Retinal pigment epithelial cell (primary cell): ENCODE data around the gene CAMTA2.

Experiments
- DNase-seq: peaks from one replicate; pipeline ENCODE4 v3.0.0-alpha.2; 2010; ENCODE audit warnings: low read depth
- H3K4me3 ChIP-seq: 2 replicates; pipeline ENCODE4 v1.5.1; 2011; ENCODE audit warnings: mild to moderate bottlenecking, low read length, control low read depth, moderate library complexity
- TF ChIP-seq, protein P1 (sequence below): conservative IDR thresholded peaks from 2 replicates; pipeline ENCODE4 v1.5.1; 2011; ENCODE audit warnings: low read depth, low read length, control low read depth, inconsistent platforms

Gene CAMTA2

DNA sequence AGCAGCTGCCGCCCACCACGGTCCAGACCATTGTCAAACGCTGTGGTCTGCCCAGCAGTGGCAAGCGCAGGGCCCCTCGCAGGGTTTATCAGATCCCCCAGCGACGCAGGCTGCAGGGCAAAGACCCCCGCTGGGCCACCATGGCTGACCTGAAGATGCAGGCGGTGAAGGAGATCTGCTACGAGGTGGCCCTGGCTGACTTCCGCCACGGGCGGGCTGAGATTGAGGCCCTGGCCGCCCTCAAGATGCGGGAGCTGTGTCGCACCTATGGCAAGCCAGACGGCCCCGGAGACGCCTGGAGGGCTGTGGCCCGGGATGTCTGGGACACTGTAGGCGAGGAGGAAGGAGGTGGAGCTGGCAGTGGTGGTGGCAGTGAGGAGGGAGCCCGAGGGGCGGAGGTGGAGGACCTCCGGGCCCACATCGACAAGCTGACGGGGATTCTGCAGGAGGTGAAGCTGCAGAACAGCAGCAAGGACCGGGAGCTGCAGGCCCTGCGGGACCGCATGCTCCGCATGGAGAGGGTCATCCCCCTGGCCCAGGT is 34.8 kb upstream of the CAMTA2 start:
- TF ChIP-seq, protein P1, sequence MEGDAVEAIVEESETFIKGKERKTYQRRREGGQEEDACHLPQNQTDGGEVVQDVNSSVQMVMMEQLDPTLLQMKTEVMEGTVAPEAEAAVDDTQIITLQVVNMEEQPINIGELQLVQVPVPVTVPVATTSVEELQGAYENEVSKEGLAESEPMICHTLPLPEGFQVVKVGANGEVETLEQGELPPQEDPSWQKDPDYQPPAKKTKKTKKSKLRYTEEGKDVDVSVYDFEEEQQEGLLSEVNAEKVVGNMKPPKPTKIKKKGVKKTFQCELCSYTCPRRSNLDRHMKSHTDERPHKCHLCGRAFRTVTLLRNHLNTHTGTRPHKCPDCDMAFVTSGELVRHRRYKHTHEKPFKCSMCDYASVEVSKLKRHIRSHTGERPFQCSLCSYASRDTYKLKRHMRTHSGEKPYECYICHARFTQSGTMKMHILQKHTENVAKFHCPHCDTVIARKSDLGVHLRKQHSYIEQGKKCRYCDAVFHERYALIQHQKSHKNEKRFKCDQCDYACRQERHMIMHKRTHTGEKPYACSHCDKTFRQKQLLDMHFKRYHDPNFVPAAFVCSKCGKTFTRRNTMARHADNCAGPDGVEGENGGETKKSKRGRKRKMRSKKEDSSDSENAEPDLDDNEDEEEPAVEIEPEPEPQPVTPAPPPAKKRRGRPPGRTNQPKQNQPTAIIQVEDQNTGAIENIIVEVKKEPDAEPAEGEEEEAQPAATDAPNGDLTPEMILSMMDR = no peak
- DNase-seq = no peak
- no peak overlapping the region for H3K4me3 ChIP-seq

DNA sequence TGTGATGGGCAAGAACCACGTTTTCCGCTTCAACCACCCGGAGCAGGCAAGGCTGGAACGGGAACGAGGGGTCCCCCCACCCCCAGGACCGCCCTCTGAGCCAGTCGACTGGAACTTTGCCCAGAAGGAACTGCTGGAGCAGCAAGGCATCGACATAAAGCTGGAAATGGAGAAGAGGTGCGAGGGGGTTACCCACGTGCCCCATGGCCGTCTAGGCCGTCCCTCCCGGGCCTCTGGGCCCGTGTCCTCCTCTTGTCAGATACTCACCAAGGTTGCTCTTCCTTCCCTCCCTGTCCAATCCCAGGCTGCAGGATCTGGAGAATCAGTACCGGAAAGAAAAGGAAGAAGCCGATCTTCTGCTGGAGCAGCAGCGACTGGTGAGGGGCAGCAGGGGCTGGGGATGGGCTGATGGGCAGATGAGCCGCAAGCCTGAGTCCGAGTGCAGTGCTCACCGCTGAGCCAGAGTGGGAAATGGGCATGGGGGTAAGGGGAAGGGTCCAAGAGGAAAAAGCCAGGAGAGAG is 33.1 kb upstream of the CAMTA2 start:
- H3K4me3 ChIP-seq = no peak overlapping the region
- TF ChIP-seq, protein P1 = no peak

DNA sequence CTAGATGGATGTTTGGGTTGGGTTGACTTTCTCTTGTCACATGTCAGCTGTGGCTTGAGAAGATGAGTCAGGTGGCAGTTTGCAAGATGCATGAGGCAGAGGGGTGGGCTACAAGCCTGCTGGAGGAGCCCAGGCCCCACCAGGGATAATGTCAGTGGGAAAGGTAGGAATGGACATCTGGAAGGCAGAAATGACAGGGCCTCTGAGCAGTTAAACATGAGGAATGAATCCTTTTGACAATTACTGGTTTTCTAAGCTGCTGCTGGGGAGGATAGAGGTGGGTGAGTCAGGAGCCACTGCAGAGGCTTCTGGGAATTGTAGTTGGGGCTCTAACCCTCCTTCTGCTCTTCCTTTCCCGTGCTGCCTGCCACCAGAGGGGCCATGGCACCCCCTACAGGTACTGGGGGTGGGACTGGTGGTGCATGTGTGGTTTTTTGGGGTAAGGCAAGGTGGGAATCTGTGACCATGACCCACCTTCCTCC is 32.0 kb upstream of the CAMTA2 start:
- TF ChIP-seq, protein P1 = no peak
- DNase-seq = no peak
- no peak overlapping the region for H3K4me3 ChIP-seq

More for the DNA sequence above, 33.1 kb upstream of the CAMTA2 start:
- no peak for DNase-seq

DNA sequence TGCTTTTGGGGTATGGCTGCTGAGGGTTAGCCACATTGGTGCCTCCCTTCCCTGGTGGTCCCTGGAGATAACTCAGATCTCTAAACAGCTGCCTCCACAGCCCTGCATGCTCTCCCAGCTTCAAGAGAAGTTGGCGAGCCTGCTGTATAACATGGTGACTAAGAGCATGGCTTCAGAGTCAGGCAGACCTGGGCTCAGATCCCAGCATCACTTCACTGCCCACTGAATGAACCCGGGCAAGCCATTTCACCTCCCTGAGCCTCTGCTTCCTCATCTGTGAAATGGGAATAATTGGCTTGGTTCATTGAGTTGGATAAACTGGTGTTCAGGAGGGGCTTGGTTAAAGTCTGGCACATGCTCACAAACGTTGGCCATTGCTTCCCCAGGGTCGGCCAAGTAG is 26.9 kb upstream of the CAMTA2 start:
- H3K4me3 ChIP-seq = no peak overlapping the region
- TF ChIP-seq, protein P1 = no peak
- DNase-seq = no peak

DNA sequence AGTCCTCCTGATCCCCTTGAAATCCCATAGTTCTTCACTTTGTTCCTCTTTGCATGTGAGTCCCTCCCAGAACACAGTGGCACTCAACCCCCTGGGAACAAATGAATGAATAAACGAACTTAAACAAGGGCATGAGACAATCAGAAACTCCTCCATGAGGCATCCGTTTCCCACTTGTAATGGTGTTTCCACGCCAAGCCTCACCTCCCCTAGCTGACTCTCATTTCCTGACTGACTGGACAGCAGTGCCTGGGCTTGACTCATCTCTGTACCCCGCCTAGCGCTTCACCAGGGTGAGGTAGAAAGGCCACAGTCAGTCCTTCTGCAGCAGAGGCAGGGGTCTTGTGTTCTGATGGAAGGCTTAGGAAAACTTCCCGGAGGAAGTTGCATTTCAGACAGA is 24.5 kb upstream of the CAMTA2 start:
- TF ChIP-seq, protein P1 = no peak
- DNase-seq = no peak
- no peak overlapping the region for H3K4me3 ChIP-seq

DNA sequence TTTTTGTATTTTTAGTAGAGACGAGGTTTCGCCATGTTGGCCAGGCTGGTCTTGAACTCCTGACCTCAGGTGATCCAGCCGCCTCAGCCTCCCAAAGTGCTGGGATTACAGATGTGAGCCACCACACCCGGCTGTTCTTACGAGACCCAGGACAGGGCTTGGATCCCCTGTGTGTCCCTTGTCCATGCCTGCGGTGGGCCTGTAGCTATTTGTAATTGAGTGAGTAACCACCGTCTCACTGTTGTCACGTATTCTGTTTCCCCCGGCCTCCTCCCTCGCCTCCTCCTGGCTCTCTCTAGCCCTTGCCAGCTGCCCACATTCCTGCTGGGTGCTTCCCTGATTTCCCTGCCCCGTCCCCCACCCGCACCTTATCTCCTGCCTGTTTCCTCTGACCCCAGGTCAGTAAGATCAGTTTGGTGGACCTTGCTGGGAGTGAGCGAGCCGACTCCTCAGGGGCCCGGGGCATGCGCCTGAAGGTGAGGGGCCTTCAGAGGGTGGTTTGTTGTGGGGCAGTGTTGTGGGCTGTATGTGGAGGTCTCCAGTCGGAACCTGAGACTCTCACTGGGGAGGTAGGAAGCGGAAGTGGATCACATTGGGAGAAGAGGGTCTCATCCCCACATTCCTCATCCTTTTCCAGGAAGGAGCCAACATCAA is 15.9 kb upstream of the CAMTA2 start:
- no peak for DNase-seq
- TF ChIP-seq, protein P1 = no peak
- no peak overlapping the region for H3K4me3 ChIP-seq
